Measurements from ENCODE around the gene SORL1. TPM values are rescaled to one million over a fixed set of nuclear protein-coding genes. Genes with fewer than 3 reads are reported as not detected.

Gene SORL1
- total and polyA plus RNA-seq, 2 of the 13 experiments (the other 11 are each of a cell fraction or from before 2014, with no cell fraction given): 21.3 to 148 TPM

DNA sequence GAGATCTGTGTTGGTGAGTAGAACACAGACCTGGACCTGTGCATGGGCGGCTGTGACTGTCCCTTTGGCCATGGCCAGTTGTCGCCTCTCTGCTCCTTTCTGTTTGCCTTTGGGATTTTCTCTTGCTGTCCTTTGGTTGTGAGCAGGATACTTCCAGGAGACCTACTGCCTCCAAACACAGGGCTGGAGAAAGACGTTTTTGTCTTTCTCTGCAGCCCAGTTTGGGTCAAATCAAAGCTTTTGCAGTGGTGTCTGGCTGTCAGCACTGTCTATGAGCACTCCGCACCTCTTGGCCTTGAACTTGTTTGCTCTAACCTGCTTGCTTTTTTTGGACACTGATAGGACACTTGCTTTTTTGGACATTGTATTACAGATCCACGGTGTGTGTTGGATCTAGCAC is 109.6 kb downstream of the SORL1 start (continued):
- TF ChIP-seq HNRNPK (IDR thresholded peaks at IDR 0.05; ENCODE audit: low read depth, low read length, poor library complexity, severe bottlenecking) (no peak), GFI1 (CRISPR knock-in tag; IDR thresholded peaks at IDR 0.05; ENCODE audit: borderline replicate concordance) (peak; percentile 98), ZFP1 (CRISPR knock-in tag; IDR thresholded peaks at IDR 0.05) (no peak), RARA (CRISPR knock-in tag; IDR thresholded peaks at IDR 0.05) (peak; percentile 73), RBM22 (optimal IDR thresholded peaks at IDR 0.05; ENCODE audit: low read length) (peak; percentile 61), KLF11 (CRISPR knock-in tag; IDR thresholded peaks at IDR 0.05) (no peak), CCDC6 (CRISPR knock-in tag; IDR thresholded peaks at IDR 0.05) (no peak), HNF4A (CRISPR knock-in tag; IDR thresholded peaks at IDR 0.05) (peak; percentile 58), ZNF703 (CRISPR knock-in tag; IDR thresholded peaks at IDR 0.05; ENCODE audit: borderline replicate concordance) (no peak), SP2 (CRISPR knock-in tag; IDR thresholded peaks at IDR 0.05) (no peak), SMYD3 (CRISPR knock-in tag; IDR thresholded peaks at IDR 0.05) (no peak), CENPT (CRISPR knock-in tag; IDR thresholded peaks at IDR 0.05; ENCODE audit: low read depth) (no peak), HIVEP1 (CRISPR knock-in tag; IDR thresholded peaks at IDR 0.05) (no peak), EHMT2 (IDR thresholded peaks at IDR 0.05; ENCODE audit: borderline replicate concordance, low read depth, low read length) (no peak), SP4 (CRISPR knock-in tag; IDR thresholded peaks at IDR 0.05) (no peak), SP140L (CRISPR knock-in tag; IDR thresholded peaks at IDR 0.05; ENCODE audit: borderline replicate concordance) (no peak)
- TF ChIP-seq, protein P1, sequence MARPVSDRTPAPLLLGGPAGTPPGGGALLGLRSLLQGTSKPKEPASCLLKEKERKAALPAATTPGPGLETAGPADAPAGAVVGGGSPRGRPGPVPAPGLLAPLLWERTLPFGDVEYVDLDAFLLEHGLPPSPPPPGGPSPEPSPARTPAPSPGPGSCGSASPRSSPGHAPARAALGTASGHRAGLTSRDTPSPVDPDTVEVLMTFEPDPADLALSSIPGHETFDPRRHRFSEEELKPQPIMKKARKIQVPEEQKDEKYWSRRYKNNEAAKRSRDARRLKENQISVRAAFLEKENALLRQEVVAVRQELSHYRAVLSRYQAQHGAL (CRISPR knock-in tag; IDR thresholded peaks at IDR 0.05; ENCODE audit: not compliant biosample characterization): no peak
- TF ChIP-seq, protein P2, sequence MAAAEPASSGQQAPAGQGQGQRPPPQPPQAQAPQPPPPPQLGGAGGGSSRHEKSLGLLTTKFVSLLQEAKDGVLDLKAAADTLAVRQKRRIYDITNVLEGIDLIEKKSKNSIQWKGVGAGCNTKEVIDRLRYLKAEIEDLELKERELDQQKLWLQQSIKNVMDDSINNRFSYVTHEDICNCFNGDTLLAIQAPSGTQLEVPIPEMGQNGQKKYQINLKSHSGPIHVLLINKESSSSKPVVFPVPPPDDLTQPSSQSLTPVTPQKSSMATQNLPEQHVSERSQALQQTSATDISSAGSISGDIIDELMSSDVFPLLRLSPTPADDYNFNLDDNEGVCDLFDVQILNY (CRISPR knock-in tag; conservative IDR thresholded peaks at IDR 0.05): no peak
- TF ChIP-seq, protein P3, sequence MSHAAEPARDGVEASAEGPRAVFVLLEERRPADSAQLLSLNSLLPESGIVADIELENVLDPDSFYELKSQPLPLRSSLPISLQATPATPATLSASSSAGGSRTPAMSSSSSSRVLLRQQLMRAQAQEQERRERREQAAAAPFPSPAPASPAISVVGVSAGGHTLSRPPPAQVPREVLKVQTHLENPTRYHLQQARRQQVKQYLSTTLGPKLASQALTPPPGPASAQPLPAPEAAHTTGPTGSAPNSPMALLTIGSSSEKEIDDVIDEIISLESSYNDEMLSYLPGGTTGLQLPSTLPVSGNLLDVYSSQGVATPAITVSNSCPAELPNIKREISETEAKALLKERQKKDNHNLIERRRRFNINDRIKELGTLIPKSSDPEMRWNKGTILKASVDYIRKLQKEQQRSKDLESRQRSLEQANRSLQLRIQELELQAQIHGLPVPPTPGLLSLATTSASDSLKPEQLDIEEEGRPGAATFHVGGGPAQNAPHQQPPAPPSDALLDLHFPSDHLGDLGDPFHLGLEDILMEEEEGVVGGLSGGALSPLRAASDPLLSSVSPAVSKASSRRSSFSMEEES (CRISPR knock-in tag; IDR thresholded peaks at IDR 0.05): no peak
- TF ChIP-seq, protein P4, sequence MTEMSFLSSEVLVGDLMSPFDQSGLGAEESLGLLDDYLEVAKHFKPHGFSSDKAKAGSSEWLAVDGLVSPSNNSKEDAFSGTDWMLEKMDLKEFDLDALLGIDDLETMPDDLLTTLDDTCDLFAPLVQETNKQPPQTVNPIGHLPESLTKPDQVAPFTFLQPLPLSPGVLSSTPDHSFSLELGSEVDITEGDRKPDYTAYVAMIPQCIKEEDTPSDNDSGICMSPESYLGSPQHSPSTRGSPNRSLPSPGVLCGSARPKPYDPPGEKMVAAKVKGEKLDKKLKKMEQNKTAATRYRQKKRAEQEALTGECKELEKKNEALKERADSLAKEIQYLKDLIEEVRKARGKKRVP (CRISPR knock-in tag; IDR thresholded peaks at IDR 0.05): no peak
- TF ChIP-seq, protein P5, sequence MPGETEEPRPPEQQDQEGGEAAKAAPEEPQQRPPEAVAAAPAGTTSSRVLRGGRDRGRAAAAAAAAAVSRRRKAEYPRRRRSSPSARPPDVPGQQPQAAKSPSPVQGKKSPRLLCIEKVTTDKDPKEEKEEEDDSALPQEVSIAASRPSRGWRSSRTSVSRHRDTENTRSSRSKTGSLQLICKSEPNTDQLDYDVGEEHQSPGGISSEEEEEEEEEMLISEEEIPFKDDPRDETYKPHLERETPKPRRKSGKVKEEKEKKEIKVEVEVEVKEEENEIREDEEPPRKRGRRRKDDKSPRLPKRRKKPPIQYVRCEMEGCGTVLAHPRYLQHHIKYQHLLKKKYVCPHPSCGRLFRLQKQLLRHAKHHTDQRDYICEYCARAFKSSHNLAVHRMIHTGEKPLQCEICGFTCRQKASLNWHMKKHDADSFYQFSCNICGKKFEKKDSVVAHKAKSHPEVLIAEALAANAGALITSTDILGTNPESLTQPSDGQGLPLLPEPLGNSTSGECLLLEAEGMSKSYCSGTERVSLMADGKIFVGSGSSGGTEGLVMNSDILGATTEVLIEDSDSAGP (CRISPR knock-in tag; IDR thresholded peaks at IDR 0.05; ENCODE audit: borderline replicate concordance): no peak
- TF ChIP-seq, protein P6, sequence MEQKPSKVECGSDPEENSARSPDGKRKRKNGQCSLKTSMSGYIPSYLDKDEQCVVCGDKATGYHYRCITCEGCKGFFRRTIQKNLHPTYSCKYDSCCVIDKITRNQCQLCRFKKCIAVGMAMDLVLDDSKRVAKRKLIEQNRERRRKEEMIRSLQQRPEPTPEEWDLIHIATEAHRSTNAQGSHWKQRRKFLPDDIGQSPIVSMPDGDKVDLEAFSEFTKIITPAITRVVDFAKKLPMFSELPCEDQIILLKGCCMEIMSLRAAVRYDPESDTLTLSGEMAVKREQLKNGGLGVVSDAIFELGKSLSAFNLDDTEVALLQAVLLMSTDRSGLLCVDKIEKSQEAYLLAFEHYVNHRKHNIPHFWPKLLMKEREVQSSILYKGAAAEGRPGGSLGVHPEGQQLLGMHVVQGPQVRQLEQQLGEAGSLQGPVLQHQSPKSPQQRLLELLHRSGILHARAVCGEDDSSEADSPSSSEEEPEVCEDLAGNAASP (CRISPR knock-in tag; IDR thresholded peaks at IDR 0.05; ENCODE audit: borderline replicate concordance): peak; percentile 16; the same call in 1 of the 2 replicates
- TF ChIP-seq, protein P7, sequence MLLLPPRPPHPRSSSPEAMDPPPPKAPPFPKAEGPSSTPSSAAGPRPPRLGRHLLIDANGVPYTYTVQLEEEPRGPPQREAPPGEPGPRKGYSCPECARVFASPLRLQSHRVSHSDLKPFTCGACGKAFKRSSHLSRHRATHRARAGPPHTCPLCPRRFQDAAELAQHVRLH (CRISPR knock-in tag; IDR thresholded peaks at IDR 0.05; ENCODE audit: borderline replicate concordance, low read depth): no peak

All from HepG2 (cell line).